Activated gamma-delta T cell treated with Interleukin-2 at 50 U/mL for 16 hours (primary cell): ENCODE data around the gene NSD1.
A peak's percentile ranks its signal among the peaks of the same experiment; 100 is the strongest.

Experiments used
- DNase-seq: peaks from one replicate; pipeline ENCODE4 v3.0.0-alpha.2; 2020

NSD1 gene, protein sequence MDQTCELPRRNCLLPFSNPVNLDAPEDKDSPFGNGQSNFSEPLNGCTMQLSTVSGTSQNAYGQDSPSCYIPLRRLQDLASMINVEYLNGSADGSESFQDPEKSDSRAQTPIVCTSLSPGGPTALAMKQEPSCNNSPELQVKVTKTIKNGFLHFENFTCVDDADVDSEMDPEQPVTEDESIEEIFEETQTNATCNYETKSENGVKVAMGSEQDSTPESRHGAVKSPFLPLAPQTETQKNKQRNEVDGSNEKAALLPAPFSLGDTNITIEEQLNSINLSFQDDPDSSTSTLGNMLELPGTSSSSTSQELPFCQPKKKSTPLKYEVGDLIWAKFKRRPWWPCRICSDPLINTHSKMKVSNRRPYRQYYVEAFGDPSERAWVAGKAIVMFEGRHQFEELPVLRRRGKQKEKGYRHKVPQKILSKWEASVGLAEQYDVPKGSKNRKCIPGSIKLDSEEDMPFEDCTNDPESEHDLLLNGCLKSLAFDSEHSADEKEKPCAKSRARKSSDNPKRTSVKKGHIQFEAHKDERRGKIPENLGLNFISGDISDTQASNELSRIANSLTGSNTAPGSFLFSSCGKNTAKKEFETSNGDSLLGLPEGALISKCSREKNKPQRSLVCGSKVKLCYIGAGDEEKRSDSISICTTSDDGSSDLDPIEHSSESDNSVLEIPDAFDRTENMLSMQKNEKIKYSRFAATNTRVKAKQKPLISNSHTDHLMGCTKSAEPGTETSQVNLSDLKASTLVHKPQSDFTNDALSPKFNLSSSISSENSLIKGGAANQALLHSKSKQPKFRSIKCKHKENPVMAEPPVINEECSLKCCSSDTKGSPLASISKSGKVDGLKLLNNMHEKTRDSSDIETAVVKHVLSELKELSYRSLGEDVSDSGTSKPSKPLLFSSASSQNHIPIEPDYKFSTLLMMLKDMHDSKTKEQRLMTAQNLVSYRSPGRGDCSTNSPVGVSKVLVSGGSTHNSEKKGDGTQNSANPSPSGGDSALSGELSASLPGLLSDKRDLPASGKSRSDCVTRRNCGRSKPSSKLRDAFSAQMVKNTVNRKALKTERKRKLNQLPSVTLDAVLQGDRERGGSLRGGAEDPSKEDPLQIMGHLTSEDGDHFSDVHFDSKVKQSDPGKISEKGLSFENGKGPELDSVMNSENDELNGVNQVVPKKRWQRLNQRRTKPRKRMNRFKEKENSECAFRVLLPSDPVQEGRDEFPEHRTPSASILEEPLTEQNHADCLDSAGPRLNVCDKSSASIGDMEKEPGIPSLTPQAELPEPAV (N-terminal part only)

GRCh38 chr5:177133096-177133852 is at the start of gene NSD1:
Gene NSD1, plus strand, starts transcription at chr5:177133773. Its CDS starts 1,331 bp downstream, at chr5:177135104.
- DNase-seq = peak; percentile 85

- DNase-seq = no peak
These were observed 49.4 kb upstream of the NSD1 start for GRCh38 chr5:177084175-177084574.

GRCh38 chr5:177085985-177086653 is 47.5 kb upstream of the NSD1 start:
- DNase-seq = no peak

GRCh38 chr5:177086654-177087397 is 46.7 kb upstream of the NSD1 start, which contains the start of gene FGFR4:
Gene FGFR4, plus strand, starts transcription at chr5:177086915. Its CDS starts 2,688 bp downstream, at chr5:177089603.
- peak; percentile 51 for DNase-seq

GRCh38 chr5:177087398-177088005 is 46.1 kb upstream of the NSD1 start:
- no peak for DNase-seq

- DNase-seq = no peak
These were observed 44.4 kb upstream of the NSD1 start for GRCh38 chr5:177089127-177089526.

GRCh38 chr5:177089825-177090641 is 43.5 kb upstream of the NSD1 start:
- no peak for DNase-seq

GRCh38 chr5:177090813-177091212 is 42.8 kb upstream of the NSD1 start:
- no peak for DNase-seq

GRCh38 chr5:177091232-177091631 is 42.3 kb upstream of the NSD1 start:
- no peak for DNase-seq

DNA sequence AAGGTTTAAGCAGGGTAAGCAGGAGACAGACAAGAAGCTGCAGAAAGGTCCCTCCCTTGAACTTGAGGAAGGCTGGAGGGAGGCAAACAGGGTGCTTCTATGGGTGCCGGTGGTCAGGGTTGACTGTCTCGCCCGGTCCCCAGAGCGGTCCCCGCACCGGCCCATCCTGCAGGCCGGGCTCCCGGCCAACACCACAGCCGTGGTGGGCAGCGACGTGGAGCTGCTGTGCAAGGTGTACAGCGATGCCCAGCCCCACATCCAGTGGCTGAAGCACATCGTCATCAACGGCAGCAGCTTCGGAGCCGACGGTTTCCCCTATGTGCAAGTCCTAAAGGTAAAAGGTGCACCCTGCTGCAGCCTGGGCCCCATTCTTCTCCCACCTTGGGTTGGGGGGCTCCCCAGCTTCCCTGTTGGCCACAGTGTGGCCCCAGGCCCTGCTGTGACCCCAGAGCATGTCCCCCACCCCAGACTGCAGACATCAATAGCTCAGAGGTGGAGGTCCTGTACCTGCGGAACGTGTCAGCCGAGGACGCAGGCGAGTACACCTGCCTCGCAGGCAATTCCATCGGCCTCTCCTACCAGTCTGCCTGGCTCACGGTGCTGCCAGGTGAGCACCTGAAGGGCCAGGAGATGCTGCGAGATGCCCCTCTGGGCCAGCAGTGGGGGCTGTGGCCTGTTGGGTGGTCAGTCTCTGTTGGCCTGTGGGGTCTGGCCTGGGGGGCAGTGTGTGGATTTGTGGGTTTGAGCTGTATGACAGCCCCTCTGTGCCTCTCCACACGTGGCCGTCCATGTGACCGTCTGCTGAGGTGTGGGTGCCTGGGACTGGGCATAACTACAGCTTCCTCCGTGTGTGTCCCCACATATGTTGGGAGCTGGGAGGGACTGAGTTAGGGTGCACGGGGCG is 41.1 kb upstream of the NSD1 start:
- no peak for DNase-seq

- DNase-seq = no peak
These were observed 40.4 kb upstream of the NSD1 start for GRCh38 chr5:177093082-177093712.

DNA sequence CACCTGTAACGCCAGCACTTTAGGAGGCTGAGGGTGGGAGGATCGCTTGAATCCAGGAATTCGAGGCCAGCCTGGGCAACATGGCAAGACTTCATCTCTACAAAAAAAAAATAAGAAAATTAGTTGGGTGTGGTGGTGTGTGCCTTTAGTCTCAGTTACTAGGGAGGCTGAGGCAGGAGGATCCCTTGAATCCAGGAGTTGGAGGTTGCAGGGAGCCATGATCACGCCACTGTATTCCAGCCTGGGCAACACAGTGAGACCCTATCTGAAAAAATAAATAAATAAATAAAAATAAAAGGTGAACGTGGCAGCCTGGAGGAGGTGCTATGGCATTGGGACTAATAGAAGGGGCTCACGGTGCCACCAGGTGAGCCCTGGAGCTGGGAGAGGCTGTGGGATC is 39.8 kb upstream of the NSD1 start:
- DNase-seq = no peak

GRCh38 chr5:177094224-177095087 is 39.1 kb upstream of the NSD1 start:
- no peak for DNase-seq

DNA sequence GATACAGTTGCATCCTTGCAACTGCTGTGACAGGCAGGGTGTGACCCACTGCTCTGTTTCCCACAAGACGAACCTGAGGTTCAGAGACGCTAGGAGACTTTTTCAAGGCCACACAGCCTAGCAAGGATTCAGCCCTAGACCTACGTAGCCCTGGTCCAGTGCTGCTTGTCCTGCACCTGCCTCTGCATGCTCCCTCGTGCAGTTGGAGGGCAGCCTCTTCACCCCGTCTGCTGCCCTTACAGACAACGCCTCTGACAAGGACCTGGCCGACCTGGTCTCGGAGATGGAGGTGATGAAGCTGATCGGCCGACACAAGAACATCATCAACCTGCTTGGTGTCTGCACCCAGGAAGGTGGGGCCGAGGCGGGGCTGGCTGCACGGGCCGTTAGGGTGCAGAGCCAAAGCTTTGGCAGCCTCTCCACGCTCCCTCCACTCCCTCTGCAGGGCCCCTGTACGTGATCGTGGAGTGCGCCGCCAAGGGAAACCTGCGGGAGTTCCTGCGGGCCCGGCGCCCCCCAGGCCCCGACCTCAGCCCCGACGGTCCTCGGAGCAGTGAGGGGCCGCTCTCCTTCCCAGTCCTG is 38.4 kb upstream of the NSD1 start:
- no peak for DNase-seq

GRCh38 chr5:177096162-177097015 is 37.2 kb upstream of the NSD1 start:
- DNase-seq = no peak
